Renal cortical epithelial cell (primary cell): Measurements from ENCODE around the gene C20orf204. TPM values are rescaled to one million over a fixed set of nuclear protein-coding genes. Genes with fewer than 3 reads are reported as not detected.

Source experiments
- DNase-seq: peaks from one replicate; pipeline ENCODE4 v3.0.0-alpha.2; 2011; ENCODE audit warnings: low read depth
- total RNA-seq: library from RNA; depleted of rRNA; stranded (reverse); fragments of >200 nt; gene quantifications from 2 replicates; pipeline ENCODE4 v1.2.3, GENCODE V29; 2014

The C20orf204 gene
- total RNA-seq, 1 donor from 2014 or later, result 0.45 TPM

- DNase-seq, result no peak
Measured at GRCh38 chr20:64027981-64028685, 7.8 kb upstream of the C20orf204 start.

- no peak for DNase-seq
Measured at GRCh38 chr20:64029293-64030117, 6.5 kb upstream of the C20orf204 start.

- no peak for DNase-seq
Measured at GRCh38 chr20:64030371-64031134, 5.4 kb upstream of the C20orf204 start.

DNA sequence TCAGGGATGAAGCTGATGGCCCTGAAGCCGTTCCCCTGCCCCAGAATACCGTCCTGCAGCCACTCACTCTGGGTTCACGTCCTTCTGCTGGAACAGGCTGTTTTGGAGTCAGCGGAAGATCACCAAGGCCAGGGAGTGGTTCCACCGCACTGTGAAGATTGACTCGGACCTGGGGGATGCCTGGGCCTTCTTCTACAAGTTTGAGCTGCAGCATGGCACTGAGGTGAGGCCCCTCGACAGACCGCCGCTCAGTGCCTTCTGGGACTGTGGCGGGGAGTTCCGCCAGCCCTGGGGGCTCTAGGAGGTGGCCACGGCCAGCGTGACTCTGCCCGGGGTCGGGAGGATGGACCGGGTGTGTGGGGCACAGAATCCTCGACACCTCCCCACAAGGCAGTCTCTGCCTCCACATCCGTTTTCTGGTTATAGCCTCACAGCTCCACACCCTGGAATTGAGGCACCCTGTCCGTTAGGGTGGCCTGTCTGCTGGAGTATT is 4.1 kb upstream of the C20orf204 start:
- no peak for DNase-seq

DNA sequence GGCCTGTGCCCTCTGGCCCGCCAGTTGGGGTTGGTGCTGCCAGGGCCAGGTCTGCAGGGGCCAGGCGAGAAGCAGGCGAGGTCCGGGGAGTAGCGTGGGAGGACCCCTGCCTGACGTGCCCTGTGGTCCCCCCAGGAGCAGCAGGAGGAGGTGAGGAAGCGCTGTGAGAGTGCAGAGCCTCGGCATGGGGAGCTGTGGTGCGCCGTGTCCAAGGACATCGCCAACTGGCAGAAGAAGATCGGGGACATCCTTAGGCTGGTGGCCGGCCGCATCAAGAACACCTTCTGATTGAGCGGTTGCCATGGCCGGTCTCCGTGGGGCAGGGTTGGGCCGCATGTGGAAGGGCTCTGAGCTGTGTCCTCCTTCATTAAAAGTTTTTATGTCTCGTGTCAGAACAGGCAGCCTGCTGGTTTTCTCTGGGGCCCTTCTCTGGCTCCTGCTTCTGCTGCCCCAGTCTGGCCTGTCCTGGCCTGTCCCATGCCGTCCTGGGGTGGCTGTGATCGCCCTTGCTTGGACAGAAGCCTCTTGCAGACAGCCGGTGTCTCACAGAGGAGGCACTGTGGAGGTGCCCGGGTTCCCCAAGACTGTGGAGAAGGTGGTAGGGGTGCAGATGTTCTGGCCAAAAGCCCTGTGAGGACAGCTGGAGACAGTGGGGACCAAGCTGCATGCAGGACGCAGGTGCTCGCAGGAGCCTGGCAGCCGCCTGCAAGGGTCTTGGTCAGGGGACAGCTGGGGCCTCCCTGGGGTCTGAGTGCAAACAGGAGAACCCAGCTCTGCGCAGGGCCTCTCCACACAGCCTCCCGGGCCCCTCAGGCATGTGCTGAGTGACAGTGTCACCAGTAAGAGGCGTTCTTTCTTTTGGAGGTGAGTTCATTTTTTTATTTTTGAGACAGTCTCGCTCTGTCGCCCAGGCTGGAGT is 3.0 kb upstream of the C20orf204 start:
- DNase-seq, result no peak

GRCh38 chr20:64033981-64034493 is 1.9 kb upstream of the C20orf204 start:
- no peak for DNase-seq

DNA sequence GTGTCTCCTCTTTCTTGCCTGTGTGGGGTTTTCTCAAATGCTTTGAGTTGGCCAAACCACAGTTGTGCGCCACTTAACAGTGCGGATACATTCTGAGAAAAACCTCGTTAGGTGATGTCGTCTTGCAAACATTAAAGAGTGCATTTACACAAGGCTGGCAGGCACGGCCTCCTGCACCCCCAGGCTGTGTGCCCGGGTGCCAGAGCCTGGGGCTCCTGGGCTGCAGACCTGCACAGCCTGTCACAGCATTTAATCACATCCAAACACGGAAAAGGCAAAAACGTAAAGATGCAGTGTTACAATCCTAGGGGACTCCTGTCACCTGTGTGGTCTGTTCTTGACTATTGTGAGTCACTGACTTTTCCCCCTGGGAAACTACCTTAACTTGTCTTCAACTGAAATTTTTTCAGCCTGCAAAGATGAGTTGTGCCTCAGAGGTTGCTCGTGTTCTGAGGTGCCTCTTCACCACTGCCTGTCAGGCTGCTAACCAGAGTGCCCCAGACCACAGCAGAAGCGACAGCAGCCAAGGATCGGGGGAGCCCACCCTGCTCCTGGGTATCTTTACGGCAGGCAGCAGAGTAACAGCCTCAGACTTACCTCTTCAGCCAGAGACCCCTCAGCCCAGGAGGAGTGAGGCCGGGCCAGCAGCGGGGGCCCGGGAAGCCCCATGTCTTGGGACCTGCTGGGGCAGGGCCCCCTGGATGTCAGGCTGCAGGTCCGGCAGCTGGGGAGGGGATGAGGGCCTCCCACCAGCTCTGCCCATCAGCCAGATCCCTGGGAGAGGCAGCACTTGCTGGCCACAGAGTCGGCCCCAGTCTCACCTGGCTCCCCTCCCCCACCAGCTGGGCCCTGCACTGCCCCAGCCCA is 683 bp upstream of the C20orf204 start:
- no peak for DNase-seq

DNA sequence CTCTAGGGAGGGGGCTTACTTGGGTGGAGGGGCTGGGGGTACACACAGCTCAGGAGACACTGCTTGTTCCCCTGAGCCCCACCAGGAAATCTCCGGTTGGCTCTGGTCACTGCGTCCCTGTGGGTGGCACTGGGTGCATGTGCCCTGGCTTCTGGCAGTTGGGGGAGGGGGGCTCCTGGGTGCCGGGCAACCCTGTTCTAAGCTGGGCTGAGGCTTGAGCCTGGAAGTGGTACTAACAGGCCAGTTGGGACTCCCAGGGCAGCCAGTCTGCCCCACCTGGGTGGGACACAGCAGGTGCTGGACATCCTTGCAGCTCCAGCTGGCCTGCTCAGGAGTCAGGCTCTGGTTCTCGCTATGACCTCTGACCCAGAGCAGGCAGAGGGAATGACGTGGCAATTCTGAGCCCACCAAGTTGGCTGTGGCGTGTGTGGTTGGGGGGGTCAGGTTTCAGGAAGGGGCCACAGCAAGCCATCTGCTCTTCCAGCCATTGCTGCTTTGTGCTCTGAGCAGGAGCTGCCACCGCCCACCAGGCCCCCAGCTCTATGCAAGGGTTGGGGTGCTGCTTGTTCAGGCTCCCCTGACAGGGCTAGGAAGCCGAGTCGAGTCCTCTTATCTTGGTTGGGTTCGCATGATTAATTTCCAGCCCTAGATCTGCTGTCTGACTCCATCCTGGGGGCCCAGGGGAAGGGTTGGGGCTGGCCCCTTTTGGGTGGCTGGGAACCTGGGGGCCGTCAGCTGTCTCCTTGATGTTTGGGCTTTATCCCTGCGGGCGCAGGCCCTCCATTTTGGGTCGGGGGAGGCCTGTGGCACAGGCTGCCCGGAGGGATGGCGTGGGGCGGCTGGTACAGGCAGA is 590 bp downstream of the C20orf204 start:
- no peak for DNase-seq

- DNase-seq, result no peak
Measured at GRCh38 chr20:64037199-64037497, 1.2 kb downstream of the C20orf204 start.

- no peak for DNase-seq
Measured at GRCh38 chr20:64037498-64038213, 1.7 kb downstream of the C20orf204 start.

GRCh38 chr20:64038224-64038564 is 2.2 kb downstream of the C20orf204 start:
- DNase-seq, result no peak

GRCh38 chr20:64038565-64039292 is 2.7 kb downstream of the C20orf204 start:
- DNase-seq, result peak; percentile 23

- no peak for DNase-seq
Measured at GRCh38 chr20:64039293-64040160, 3.5 kb downstream of the C20orf204 start.

GRCh38 chr20:64040231-64041039 is 4.5 kb downstream of the C20orf204 start:
- DNase-seq, result no peak

GRCh38 chr20:64041040-64041780 is 5.2 kb downstream of the C20orf204 start:
- no peak for DNase-seq

- DNase-seq, result no peak
Measured at GRCh38 chr20:64041781-64042053, 5.7 kb downstream of the C20orf204 start.
